HG02840 (cell line): ENCODE measurements around the gene CLDN17.

ENCODE experiments used
- ATAC-seq: cut with Tn5 transposase; IDR thresholded peaks from one replicate; pipeline ENCODE4 v1.9.1; 2021; ENCODE audit warnings: mild to moderate bottlenecking, moderate library complexity, moderate number of reproducible peaks; ENCODE audit not compliant: unreplicated experiment, low FRiP score

The CLDN17 gene, protein sequence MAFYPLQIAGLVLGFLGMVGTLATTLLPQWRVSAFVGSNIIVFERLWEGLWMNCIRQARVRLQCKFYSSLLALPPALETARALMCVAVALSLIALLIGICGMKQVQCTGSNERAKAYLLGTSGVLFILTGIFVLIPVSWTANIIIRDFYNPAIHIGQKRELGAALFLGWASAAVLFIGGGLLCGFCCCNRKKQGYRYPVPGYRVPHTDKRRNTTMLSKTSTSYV

DNA sequence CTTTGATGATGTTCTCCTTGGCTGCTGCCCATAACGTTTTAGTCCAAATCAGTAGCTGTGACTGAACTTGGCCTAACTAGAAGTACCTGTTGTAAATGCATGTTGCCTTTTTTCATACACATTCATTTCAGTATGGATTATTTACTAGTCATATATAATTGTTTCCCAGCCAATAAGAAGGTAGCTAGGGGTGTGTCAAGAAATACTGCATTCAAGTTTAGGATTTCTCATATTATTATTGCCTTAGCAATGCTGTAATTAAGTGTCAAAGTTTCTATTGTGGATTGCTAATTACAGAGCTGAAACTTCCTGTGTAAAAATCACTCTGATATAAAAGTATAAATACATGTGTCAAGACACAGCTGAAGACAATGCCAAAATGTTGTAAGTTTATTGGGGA lies at the start of gene CLDN17:
Gene CLDN17 (minus strand): TSS at position 101 of the 400 bp plus-strand sequence. CDS start 188 bp downstream, outside the sequence.
- no peak for ATAC-seq

GRCh38 chr21:30216041-30216723 lies 49.6 kb upstream of the CLDN17 start, which contains the start of gene CLDN8:
Gene CLDN8, minus strand, starts transcription at chr21:30216097. Its CDS starts 172 bp downstream, at chr21:30215925.
- no peak for ATAC-seq

DNA sequence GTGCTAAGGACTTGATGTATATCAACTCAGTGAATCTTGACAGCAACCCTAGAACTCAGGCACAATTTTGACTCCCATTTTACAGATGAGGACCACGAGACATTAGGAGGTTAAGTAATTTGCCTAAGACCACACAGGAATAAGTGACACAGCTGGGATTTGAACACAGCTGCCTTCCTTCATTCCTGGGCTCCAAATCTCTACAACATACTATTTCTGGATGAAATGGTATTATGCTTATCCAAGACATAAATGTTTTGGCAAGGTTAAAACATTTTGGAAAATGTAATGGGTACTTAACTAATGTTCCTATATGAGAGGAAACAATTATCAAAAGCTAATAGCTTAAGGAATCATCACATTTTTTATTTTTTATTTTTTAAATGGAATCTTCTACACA lies 44.5 kb upstream of the CLDN17 start:
- ATAC-seq: no peak

- no peak for ATAC-seq
Observed at GRCh38 chr21:30209601-30210000, 43.0 kb upstream of the CLDN17 start.

GRCh38 chr21:30207252-30207579 lies 40.6 kb upstream of the CLDN17 start:
- no peak for ATAC-seq

DNA sequence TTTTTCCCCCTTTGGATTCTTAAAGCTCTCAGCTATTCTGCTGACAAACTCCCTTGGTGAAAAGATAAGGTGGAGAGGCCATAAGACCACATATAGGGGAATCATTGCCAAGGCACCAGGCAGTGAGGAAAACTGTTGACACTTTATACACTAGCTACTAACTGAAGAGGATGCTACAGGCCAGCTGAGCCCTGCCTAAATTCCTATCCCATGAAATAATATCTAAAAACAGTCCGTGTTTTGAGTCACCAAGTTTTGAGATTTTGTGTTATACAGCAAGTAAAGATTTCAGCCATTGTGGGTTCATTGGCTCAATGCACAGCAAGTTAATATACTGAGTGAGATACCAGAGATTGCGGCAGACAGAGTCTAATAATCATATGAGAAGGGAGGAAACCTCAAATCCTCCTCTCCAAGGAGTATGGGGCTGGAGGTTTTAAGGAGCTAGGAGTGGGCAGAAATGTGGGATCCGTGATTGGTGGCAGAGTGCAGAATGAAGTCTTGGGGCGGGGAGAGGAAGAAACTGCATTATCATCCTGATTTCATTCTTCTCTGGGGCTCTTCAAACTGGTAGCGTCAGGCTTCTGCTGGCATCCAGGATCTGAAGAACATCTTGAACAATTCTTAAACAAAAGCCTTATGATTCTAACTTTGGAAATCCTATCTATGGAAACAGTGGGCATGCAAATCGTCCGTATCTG lies 40.1 kb upstream of the CLDN17 start:
- ATAC-seq: no peak

- no peak for ATAC-seq
Observed at GRCh38 chr21:30200000-30200399, 33.4 kb upstream of the CLDN17 start.

DNA sequence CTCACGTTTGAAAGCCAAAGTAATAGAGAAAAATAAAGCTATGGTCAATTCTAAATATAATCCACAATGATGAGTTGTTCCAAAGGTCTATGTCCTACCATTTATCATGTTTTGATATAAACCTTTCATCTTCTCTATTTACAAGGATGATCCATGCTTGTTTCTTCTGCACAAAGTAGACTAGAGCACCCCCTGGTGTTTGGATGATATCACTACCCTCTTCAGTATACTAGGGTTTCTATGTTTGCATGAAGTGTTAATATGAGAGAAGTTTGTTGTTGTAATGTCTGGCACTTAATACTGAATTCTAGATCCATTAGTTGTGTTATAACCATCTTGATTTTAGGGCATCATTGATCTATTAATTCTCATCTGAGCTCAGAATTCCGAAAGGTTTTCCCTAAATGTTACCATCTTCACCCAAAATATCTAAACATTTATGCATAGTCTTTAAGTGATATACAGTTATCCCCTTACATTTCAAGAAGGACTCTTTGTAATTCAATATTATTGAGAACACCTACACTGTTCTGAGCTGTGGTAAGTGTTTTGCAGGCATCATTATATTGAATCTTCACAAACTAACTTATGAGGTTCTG lies 28.2 kb upstream of the CLDN17 start:
- ATAC-seq: no peak

GRCh38 chr21:30193201-30193600 lies 26.6 kb upstream of the CLDN17 start:
- ATAC-seq: no peak

GRCh38 chr21:30190554-30190953 lies 23.9 kb upstream of the CLDN17 start:
- ATAC-seq: no peak

DNA sequence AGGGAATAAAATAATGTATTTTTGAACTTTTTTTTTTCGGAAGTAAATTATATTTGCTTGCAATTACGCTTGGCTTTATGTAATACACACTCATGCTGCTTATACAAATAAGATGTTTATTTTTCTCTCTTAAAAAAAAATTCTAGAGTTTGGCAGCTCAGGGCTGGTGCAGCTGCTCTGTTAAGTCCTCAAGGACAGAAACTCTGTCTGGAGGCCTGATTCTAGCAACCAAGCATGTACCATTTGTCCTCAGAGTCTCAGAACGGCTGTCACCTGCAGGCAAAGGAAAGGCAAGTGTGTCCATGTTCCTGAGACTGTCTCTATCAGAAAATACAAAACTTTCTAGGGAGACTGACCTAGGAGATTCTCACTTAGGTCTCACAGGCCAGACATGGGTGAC lies 23.2 kb upstream of the CLDN17 start:
- no peak for ATAC-seq

GRCh38 chr21:30186242-30186641 lies 19.6 kb upstream of the CLDN17 start:
- no peak for ATAC-seq

DNA sequence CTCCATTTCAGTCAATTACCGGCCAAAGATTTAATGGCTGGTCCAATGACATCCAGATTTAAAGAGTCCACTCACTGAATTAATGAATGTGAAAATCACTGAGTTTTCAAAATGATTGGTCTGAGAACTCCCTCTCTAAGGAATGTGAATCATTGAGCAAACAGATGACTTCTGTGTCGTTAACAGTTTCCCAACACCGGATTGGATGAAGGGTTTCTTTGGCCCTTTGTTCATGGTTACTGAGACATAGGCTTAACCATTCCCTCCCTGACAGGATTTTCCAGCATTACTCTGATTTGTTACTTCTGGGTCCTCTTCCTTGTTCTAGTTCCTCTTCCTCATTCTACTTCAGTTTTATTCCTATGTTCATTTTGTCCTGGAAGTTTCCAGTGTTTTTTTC lies 1.5 kb upstream of the CLDN17 start:
- no peak for ATAC-seq

DNA sequence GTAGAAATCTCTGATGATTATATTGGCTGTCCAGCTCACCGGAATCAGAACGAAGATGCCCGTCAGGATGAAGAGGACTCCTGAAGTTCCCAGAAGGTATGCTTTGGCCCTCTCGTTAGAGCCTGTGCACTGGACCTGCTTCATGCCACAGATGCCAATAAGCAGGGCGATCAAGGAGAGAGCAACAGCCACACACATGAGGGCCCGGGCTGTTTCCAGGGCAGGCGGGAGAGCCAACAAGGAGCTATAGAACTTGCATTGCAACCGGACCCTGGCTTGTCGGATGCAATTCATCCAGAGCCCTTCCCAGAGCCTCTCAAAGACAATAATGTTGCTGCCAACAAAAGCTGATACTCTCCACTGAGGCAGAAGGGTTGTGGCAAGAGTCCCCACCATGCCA lies 434 bp downstream of the CLDN17 start:
- no peak for ATAC-seq

- ATAC-seq: no peak
Observed at GRCh38 chr21:30164796-30165195, 1.8 kb downstream of the CLDN17 start.

GRCh38 chr21:30153697-30154340 lies 12.8 kb downstream of the CLDN17 start:
- ATAC-seq: no peak

DNA sequence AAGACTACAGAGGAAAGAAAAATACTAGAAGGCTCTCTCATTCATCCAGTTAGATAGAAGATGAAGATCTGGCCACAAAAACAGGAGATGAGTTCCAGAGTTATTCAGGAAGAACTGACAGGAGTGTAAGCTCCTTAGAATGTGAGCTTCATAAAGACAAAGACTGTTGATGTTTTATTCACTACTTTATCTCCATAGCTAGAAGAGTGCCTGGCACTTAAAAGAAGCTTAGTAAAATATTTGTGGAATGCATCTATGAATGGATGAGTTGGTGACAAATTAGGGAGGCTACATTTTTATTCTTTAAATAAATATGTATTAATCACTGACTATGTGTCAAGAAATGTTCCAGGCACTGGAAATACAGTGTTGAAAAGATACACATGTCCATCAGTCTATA lies 13.8 kb downstream of the CLDN17 start:
- no peak for ATAC-seq

- no peak for ATAC-seq
Observed at GRCh38 chr21:30148906-30149305, 17.7 kb downstream of the CLDN17 start.

GRCh38 chr21:30146558-30147282 lies 19.9 kb downstream of the CLDN17 start:
- ATAC-seq: no peak

- no peak for ATAC-seq
Observed at GRCh38 chr21:30138483-30138882, 28.1 kb downstream of the CLDN17 start.
